CD4-positive, alpha-beta T cell treated with Interleukin-15 for 1 hour (primary cell): Measurements from ENCODE around the gene SNCAIP.

Experiments used
- DNase-seq: peaks from one replicate; pipeline ENCODE4 v3.0.0-alpha.2; 2020

The SNCAIP gene

GRCh38 chr5:122311961-122312590 is at the start of gene SNCAIP:
Gene SNCAIP, plus strand, starts transcription at chr5:122312237. Its CDS starts 78,898 bp downstream, at chr5:122391135.
- no peak for DNase-seq

DNA sequence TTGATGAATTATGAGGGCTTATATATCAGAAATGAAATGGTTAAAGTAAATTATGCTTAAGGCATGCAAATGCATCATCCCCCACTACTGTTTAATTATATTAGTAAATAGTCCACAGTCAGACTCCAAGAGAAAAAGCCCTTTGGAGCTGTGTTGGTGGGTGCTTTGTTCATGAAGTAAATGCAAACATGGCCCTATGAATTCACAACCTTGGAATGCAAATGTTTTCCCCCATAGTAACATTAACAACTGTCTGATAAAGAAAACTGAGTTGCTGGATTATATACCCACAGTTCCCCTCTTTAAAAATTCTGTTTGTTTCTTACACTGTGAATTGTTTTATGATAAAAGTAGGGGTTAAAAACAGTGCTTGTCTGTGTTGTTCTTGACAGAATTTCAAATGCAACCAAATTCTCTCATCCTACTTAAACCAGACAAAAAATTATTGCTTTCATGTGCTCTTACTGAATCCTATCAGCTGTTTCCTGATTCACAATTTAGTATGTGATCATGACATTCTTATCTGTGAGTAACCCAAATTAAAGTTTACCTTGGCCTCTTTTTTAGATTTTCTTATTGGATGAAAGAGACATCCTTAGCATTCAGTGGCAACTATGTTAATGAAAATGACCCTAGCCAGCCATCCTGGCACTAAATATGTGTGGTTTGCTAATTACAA is 48.5 kb upstream of the SNCAIP start:
- no peak for DNase-seq

GRCh38 chr5:122264610-122265009 is 47.4 kb upstream of the SNCAIP start:
- no peak for DNase-seq

- no peak for DNase-seq
Observed at GRCh38 chr5:122267185-122267584, 44.9 kb upstream of the SNCAIP start.

DNA sequence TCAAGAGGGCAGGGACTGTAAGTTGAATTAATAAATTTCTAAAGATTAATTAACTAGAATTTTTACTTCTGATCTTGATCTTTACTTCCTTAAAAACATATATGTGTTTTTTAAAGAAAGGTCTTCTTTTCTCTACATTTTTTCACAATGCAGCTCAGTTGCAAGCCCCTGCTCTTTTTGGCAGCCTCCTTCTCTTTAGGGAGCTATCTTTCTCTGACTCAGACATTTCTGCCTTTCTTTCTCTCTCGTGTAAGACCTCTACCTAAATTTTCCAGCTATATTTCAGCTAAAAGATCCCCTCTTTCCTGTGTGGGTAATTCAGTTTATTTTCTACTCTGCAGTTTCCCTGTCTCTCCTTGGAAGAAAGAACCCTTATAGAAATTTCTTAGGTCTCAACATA is 38.3 kb upstream of the SNCAIP start:
- DNase-seq: no peak

- DNase-seq: no peak
Observed at GRCh38 chr5:122283592-122283991, 28.4 kb upstream of the SNCAIP start.

DNA sequence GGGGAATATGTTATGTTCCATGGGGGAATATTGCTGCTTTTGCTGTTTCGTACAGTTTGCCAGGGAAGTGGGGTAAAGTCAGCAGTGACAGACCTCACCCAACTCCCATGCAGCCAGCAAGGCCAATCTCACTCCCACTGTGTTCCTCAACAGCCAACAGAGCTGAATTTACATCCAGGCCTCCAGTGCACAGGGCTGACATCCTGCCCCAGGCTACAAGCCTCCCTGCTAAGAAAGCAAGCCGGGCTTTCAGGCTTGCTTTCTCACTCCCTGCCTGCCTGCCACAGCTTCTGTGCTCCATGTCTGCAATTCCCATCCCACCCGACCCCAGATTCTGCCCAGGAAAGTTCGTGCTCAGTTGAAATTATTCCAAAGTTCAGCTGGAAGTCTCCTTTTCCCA is 25.5 kb upstream of the SNCAIP start:
- no peak for DNase-seq

DNA sequence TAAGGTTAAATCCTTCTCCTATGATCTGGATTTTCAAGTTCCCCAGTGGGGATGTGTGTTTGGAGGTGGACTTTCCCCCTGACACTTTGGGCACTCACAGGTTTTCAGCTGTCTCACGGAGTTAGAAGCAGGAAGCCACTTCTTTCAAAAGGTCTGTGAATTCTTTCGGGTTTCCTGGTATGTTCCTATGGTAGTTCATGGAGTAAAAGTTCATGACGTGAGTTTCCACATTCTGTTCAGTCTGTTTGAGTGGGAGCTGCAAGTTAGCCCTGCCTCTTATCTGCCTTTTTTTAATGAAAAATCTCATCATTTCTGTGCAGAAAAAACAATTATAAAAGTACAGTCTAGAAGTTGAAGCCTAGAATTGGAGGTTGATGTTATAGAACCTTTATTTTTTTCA is 24.9 kb upstream of the SNCAIP start:
- no peak for DNase-seq

GRCh38 chr5:122291000-122291901 is 20.8 kb upstream of the SNCAIP start:
- DNase-seq: no peak

DNA sequence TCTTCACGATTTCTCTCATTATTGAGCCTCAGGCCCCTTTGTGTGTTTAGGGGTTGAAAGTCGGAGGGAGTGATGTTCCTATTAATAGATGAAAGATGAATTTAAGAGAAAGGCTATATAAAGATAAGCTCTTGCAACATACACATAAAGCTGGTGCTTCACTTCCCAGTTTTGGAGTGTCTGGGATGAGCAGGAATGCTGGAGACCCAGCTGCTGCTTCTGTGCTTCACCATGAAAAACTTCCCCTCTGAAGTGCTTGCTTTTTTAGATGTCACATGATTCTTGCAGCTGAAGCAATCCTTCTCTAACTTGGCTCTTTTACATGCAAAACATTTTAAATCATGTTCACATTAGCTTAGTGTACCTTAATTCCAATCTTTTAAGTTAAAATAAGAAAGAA is 19.7 kb upstream of the SNCAIP start:
- DNase-seq: no peak

GRCh38 chr5:122295138-122295537 is 16.9 kb upstream of the SNCAIP start:
- DNase-seq: no peak

DNA sequence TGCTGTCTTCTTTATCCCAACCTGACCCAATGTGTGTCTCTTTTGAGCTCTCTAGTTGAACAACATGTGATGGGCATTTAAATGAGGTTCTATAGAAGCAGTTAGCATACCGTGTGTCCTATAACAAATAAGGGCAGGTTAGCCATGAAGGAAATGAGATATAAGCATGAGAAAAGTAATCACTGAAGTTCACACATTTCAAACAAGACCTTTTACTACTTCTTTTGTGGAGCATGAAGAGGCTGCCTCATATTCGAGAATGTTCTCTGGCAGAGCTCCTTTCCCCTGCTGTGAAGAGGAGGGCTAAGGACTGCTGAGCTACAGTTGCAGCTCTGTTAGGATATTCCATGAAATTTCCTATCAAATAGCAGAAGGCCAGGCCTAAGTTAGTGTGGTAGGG is 15.2 kb upstream of the SNCAIP start:
- DNase-seq: no peak

DNA sequence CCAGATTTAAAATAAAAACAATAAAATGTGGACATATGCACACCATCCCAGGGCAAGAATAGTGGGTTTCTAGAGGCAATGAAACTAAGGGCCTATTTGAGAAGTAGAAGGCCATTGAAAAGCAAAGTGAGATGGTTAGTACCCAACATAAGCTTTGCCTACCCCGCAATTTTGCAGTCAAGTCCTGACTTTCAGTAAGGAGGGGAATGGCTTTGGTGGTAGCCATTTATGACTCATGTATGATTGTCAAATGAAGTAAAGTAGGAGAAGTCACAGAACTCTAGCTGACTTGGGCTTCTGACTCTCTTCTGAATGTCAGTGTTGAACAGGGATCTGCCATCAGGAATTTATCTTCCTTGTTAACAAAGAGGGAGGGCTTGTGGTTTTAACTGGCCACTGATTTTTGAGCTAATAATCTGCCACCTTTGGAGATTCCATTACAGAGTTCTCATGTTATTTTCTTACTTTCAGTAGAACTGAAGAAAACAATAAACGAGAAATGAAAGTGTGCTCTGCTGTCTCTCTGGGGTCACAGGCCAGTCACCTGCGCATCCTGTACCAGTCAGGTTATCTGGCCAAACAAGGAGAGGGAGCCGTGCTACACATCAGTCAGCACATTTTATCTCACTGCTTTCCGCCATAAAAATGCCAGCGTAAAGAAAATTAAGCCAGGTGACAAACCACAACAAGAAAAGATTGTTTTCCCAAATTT is 14.3 kb upstream of the SNCAIP start:
- DNase-seq: no peak

DNA sequence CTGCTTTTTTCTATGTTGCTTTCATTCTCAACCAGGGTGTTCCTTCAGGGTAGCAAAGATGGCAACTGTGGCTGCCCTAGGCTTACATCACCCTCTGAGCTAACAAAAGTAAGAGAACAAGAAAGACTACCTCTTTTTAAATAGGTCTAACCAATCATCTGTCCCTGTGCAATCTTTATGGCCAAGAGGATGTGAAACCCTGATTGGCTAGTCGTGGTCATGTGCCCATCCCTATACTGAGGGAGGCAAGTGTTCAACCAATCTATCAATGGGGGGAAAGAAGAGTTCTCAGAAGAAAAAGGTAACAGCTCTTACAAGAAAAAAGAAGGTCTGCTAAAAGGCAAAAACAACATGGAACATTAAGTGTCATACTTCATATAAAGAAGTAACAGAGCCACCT is 11.7 kb upstream of the SNCAIP start:
- DNase-seq: no peak

- no peak for DNase-seq
Observed at GRCh38 chr5:122301016-122301415, 11.0 kb upstream of the SNCAIP start.

DNA sequence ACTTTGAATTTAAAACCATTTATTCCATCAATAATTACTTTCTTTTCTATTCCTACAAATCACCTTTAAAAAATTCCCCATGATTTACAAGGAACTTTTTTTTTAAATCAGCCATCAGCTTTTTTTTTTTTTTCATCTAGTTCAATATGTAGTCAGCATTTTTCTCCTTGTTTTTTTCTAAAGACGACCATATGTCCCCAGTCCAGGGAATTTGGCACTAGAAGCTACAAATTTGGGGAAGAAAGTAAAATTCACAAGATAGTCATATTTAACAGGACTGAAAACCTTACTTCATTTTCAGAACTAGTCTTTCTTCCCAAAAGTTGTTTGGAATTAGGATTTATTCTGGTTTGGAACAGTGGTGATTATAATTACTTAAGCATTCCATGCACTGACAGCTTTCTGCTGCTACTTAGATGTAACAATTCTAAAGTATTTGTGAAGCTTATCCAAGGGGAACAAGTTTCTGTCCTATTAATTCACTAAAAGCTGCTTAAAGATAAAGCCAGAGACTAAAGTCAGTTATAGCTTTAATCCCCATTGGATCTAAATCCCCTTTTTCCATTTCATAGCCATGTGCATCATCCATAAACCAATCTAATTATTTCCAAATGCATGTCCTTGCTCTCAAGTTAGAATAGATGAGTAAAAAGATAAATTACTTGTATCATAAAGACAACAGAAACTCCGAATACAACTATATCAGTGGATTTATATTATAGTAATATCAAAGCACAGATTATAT is 7.4 kb upstream of the SNCAIP start:
- DNase-seq: no peak

DNA sequence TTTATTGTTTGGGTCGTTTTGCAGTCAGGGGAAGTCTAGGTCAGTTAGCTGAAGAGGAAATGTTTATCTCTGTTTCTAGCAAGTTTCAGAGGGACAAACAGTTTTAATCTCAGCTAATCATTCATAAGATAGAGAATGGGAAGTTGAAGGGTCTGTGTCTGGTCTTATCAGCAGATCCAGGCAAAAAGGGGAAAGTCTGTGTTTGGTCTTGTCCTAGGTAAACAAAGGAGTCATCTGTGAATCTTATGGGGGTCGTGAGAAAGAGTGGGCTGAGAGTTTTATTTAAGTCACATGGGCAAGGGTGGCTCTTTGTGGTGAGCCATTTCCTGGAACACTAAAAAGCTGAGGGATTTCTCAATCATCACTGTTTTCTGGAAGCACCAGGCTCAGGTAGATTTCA is 5.6 kb upstream of the SNCAIP start:
- DNase-seq: no peak

DNA sequence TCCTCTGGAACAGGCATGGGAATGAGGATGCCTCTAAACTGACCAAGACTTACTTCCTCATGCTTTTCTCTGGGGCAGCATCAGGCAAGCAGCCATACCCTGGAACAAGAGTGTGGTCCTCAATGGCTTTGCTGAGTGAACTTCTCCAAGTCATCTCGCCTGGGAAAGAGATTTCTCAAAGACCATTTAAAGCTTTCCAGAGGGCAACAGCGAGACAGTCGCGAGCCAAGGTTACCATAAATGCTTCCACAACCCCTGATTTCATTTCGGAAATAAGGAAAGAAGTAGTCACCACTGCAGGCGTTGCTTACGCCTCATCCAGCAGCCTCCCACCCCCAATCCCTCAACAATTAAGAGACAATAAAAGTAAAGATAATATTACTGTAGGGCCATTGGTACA is 1.1 kb upstream of the SNCAIP start:
- DNase-seq: no peak

- no peak for DNase-seq
Observed at GRCh38 chr5:122311497-122311960, 508 bp upstream of the SNCAIP start.

DNA sequence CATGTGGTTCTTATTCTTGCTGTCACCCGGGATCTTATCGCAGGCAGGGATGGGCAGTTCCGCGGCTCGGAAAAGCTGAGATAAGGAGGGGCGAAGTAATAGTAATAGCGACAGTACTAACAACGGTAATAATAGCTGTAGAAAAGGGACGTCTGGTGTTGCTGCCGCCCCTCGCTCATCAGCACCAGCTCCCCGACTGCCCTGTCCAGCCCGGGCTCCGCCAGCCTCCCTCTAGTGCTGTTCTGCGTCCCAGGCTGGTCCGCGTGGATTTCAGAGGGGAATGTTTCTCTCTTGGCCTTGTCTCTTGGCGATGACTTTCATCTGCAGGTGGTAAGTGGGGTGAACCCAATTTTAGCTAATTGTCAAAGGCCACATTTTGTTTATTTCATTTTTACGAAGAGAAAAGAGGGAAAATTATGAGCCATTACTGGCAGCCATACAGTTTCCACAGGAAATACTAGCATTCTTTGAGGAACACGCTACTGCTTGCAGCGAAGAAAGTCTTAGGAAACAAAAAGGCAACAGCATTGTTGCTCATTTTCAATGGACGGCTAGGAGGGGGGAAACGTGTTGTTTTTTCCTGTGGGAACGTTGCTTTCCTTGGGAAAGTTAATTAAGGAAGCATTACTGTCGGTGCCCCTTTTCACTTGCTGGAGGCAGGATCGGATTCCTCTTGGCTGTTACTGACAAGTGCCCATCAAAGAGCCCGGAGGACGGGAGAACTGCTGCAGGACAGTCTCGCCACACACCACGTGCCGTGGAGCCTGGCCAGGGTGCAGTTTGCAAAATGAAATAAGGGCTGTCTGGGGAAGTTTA is 762 bp downstream of the SNCAIP start:
- DNase-seq: no peak

DNA sequence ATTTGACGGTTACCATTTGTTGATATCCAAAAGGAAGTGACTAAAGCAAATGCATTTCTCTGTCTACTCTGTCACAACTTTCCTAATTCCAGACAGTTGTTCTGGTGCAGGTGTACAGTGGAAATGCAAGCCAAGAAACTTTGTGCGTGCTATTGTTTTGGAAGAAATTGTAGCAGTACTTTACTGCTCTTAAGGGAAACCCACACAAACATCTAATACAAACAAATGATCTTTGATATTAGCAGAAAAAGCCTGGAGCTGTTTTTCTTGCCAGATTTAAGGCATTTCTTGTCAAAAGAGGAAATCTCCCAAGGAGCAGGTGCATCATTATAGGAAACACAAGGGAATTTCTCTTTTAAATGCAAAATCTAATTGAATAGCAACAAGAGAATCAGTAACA is 2.0 kb downstream of the SNCAIP start:
- no peak for DNase-seq
